MM.1S (cell line): ENCODE data around the gene UBAC2.

ENCODE experiments used
- EZH2 ChIP-seq: fragments of 300-600 bp; sonication (generic); optimal IDR thresholded peaks from 2 replicates; pipeline ENCODE3; 2017; ENCODE audit warnings: low read depth, mild to moderate bottlenecking, antibody characterized with exemption, low read length, mixed read lengths
- EZH2phosphoT487 ChIP-seq: fragments of 300-600 bp; sonication (generic); IDR thresholded peaks from 2 replicates; pipeline ENCODE4 v1.6.1; 2018; ENCODE audit warnings: antibody characterized with exemption, low read length
- TF ChIP-seq, protein P1 (sequence below): fragments of 300-600 bp; sonication (generic); IDR thresholded peaks from 2 replicates; pipeline ENCODE4 v1.5.1; 2016; ENCODE audit warnings: antibody characterized with exemption, low read length, mixed read lengths

DNA sequence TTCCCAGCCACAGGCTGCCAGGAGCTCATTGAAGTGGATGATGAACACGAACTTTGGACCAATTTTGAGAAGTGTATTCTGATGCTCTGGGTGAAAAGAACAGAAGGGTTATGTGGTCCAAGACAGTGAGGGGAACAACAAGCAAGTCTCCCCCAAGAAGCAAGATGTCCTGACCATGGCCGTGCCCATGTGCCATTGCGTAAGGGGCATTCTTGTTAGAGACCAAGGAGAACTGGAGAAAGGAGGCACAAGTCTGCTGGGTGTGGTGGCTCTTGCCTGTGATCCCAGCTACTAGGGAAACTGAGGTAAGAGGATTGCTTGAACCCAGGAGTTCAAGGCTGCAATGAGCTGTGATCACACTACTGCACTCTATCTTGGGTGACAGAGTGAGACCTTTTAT lies 27.0 kb upstream of the UBAC2 start:
- TF ChIP-seq, protein P1, sequence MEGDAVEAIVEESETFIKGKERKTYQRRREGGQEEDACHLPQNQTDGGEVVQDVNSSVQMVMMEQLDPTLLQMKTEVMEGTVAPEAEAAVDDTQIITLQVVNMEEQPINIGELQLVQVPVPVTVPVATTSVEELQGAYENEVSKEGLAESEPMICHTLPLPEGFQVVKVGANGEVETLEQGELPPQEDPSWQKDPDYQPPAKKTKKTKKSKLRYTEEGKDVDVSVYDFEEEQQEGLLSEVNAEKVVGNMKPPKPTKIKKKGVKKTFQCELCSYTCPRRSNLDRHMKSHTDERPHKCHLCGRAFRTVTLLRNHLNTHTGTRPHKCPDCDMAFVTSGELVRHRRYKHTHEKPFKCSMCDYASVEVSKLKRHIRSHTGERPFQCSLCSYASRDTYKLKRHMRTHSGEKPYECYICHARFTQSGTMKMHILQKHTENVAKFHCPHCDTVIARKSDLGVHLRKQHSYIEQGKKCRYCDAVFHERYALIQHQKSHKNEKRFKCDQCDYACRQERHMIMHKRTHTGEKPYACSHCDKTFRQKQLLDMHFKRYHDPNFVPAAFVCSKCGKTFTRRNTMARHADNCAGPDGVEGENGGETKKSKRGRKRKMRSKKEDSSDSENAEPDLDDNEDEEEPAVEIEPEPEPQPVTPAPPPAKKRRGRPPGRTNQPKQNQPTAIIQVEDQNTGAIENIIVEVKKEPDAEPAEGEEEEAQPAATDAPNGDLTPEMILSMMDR = no peak
- TF ChIP-seq EZH2phosphoT487 (no peak), EZH2 (no peak)
